Epithelial cell of prostate (primary cell): ENCODE data around the gene PYGO2.
"Not testable (repeated sequence)": the region's sequence is repeated elsewhere in the genome, so short reads cannot be mapped to it uniquely, and the experiment has no call there.

Experiments
- DNase-seq: peaks from one replicate; pipeline ENCODE4 v3.0.0-alpha.2; 2011; ENCODE audit warnings: low read depth, low spot score
- H3K27ac ChIP-seq: fragments of 450-650 bp; 2 replicates; pipeline ENCODE4 v1.5.1; 2017; ENCODE audit warnings: mild to moderate bottlenecking

The PYGO2 gene

GRCh38 chr1:154926201-154926600, 35.4 kb downstream of the PYGO2 start:
- DNase-seq = no peak
- H3K27ac ChIP-seq = peak overlapping the region; percentile 38

- DNase-seq = no peak
- peak overlapping the region; percentile 38 for H3K27ac ChIP-seq
Measured at GRCh38 chr1:154925335-154926170, 36.0 kb downstream of the PYGO2 start.

- H3K27ac ChIP-seq = no peak overlapping the region
- DNase-seq = no peak
Measured at GRCh38 chr1:154923695-154924094, 37.9 kb downstream of the PYGO2 start.

GRCh38 chr1:154913273-154913672, 48.3 kb downstream of the PYGO2 start:
- DNase-seq = no peak
- H3K27ac ChIP-seq = no peak overlapping the region

GRCh38 chr1:154912755-154913154, 48.8 kb downstream of the PYGO2 start:
- no peak overlapping the region for H3K27ac ChIP-seq
- DNase-seq = no peak

GRCh38 chr1:154911691-154912550, 49.7 kb downstream of the PYGO2 start:
- peak overlapping the region; percentile 42 for H3K27ac ChIP-seq
- DNase-seq = no peak

- peak overlapping the region; percentile 42 for H3K27ac ChIP-seq
- DNase-seq = no peak
Measured at GRCh38 chr1:154910851-154911250, 50.7 kb downstream of the PYGO2 start.

GRCh38 chr1:154908937-154909336, 52.6 kb downstream of the PYGO2 start:
- no peak for DNase-seq
- no peak overlapping the region for H3K27ac ChIP-seq

GRCh38 chr1:154908129-154908528, 53.5 kb downstream of the PYGO2 start:
- not testable (repeated sequence) for H3K27ac ChIP-seq, DNase-seq
